Measurements from ENCODE around the gene IDNK. TPM values are rescaled to one million over a fixed set of nuclear protein-coding genes. Genes with fewer than 3 reads are reported as not detected.

IDNK gene
- total RNA-seq, 2 donors from 2014 or later = 2.8 to 3.9 TPM

GRCh38 chr9:83637389-83637788, 14.4 kb downstream of the IDNK start:
- Histone ChIP-seq H3K9me3 (no peaks in the 10 kb centered on the region), H3K27ac (no peak overlapping the region), H3K4me3 (no peak overlapping the region), H3K4me1 (no peaks in the 10 kb centered on the region), H3K27me3 (no peaks in the 10 kb centered on the region), H3K36me3 (no peaks in the 10 kb centered on the region)
- TF ChIP-seq, protein P1, sequence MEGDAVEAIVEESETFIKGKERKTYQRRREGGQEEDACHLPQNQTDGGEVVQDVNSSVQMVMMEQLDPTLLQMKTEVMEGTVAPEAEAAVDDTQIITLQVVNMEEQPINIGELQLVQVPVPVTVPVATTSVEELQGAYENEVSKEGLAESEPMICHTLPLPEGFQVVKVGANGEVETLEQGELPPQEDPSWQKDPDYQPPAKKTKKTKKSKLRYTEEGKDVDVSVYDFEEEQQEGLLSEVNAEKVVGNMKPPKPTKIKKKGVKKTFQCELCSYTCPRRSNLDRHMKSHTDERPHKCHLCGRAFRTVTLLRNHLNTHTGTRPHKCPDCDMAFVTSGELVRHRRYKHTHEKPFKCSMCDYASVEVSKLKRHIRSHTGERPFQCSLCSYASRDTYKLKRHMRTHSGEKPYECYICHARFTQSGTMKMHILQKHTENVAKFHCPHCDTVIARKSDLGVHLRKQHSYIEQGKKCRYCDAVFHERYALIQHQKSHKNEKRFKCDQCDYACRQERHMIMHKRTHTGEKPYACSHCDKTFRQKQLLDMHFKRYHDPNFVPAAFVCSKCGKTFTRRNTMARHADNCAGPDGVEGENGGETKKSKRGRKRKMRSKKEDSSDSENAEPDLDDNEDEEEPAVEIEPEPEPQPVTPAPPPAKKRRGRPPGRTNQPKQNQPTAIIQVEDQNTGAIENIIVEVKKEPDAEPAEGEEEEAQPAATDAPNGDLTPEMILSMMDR (IDR thresholded peaks at IDR 0.05) = no peak
- DNase-seq (ENCODE audit: low spot score) = no peak

- Histone ChIP-seq H3K27ac (no peak overlapping the region), H3K4me1 (no peaks in the 10 kb centered on the region), H3K4me3 (no peak overlapping the region), H3K36me3 (no peaks in the 10 kb centered on the region), H3K27me3 (no peaks in the 10 kb centered on the region), H3K9me3 (no peaks in the 10 kb centered on the region)
- TF ChIP-seq, protein P1 (IDR thresholded peaks at IDR 0.05) = no peak
- DNase-seq (ENCODE audit: low spot score) = no peak
Measured at GRCh38 chr9:83639266-83639665, 16.3 kb downstream of the IDNK start.

DNA sequence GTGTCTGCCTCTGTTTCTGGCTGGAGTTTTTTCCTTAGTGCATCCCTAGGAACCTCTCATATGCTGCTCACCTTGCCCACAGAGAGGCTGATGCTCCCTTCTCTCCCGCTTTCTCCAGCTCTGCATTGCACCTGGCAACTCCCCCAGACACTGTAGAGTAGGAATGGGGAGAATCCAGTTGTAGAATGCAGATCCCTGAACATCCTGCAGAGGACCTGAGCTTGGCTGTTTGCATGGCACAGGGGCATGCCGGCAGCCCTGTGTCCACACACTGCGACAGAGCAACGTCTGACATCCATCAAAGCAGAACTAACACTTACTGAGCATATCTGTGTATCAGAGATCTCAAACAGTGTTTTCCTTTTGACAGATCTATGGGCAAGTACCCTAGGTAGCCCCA, 19.9 kb downstream of the IDNK start:
- Histone ChIP-seq H3K4me1 (no peaks in the 10 kb centered on the region), H3K9me3 (no peaks in the 10 kb centered on the region), H3K4me3 (no peak overlapping the region), H3K27ac (no peak overlapping the region), H3K27me3 (no peaks in the 10 kb centered on the region), H3K36me3 (peaks cover 9% of the 10 kb centered on the region)
- DNase-seq (ENCODE audit: low spot score) = no peak
- TF ChIP-seq, protein P1 (IDR thresholded peaks at IDR 0.05) = no peak

DNA sequence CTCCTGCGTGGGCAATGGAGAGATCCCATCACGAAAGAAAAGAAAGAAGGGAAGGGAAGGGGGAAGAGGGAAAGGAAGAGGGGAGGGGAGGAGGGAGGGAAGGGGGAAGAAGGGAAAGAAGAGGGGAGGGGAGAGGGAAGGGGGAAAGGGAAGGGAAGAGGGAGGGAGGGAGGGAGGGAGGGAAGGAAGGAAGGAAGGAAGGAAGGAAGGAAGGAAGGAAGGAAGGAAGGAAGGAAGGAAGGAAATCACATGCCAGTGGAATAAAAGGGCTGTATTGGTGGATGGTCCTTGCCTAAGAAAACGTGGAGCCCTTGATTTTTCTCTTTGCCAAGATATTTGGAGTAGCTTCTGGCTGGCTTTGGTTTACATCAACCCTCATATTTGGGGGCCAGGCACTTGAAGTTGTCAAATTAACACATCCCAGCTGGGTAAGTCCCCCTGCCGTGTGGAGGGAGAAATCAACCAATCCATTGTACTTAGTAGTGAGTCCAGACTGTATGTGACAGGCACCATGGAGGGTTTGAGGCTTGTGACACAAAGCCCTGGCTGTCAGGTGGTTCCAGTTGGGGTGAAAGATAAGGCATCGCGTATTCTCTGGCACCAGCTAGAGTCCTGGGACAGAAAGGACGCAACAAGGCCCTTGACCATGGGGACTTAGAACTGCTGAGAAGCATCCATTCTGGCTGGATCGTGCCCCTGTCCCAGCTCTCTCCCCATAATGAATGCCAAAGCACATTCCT, 23.7 kb downstream of the IDNK start:
- H3K4me1 ChIP-seq = no peaks in the 10 kb centered on the region
- H3K27ac ChIP-seq = no peak overlapping the region
- H3K9me3 ChIP-seq = peaks cover 0 to 2% of the 10 kb centered on the region in 2 donors
- no peak for DNase-seq (ENCODE audit: low spot score)
- H3K4me3 ChIP-seq = no peak overlapping the region
- no peaks in the 10 kb centered on the region for H3K27me3 ChIP-seq
- peaks cover 16% of the 10 kb centered on the region for H3K36me3 ChIP-seq
- TF ChIP-seq, protein P1 (IDR thresholded peaks at IDR 0.05) = no peak

GRCh38 chr9:83649080-83649479, 26.1 kb downstream of the IDNK start:
- H3K27ac ChIP-seq = peak overlapping the region; percentile 24 to 51

More at GRCh38 chr9:83649080-83649479, 26.1 kb downstream of the IDNK start:
- no peak overlapping the region for H3K4me3 ChIP-seq
- no peaks in the 10 kb centered on the region for H3K27me3 ChIP-seq
- DNase-seq (ENCODE audit: low spot score) = peak; percentile 69
- H3K36me3 ChIP-seq = peaks cover 37% of the 10 kb centered on the region
- peaks cover 0 to 5% of the 10 kb centered on the region in 2 donors for H3K9me3 ChIP-seq
- no peaks in the 10 kb centered on the region for H3K4me1 ChIP-seq
- TF ChIP-seq, protein P1 (IDR thresholded peaks at IDR 0.05) = peak; percentile 61 to 82

Data from right atrium auricular region (tissue), 2 donors.